Brain microvascular endothelial cell (primary cell): Measurements from ENCODE around the gene SEC23A.
"Not testable (repeated sequence)": the region's sequence is repeated elsewhere in the genome, so short reads cannot be mapped to it uniquely, and the experiment has no call there.

Experiments
- DNase-seq: peaks from one replicate; pipeline ENCODE4 v3.0.0-alpha.2; 2020
- H3K27ac ChIP-seq: fragments of 250-450 bp; sonication (Bioruptor Pico); 2 replicates; pipeline ENCODE4 v1.5.1; 2020; ENCODE audit warnings: mild to moderate bottlenecking, moderate library complexity
- H3K27me3 ChIP-seq: fragments of 250-450 bp; sonication (Bioruptor Pico); replicated peaks from 2 replicates; pipeline ENCODE4 v1.5.1; 2020; ENCODE audit warnings: mild to moderate bottlenecking
- H3K36me3 ChIP-seq: fragments of 250-450 bp; sonication (Bioruptor Pico); replicated peaks from 2 replicates; pipeline ENCODE4 v1.5.1; 2020; ENCODE audit warnings: mild to moderate bottlenecking
- H3K4me3 ChIP-seq: 2 replicates; pipeline ENCODE4 v1.5.1; 2011; ENCODE audit warnings: low read depth, mild to moderate bottlenecking, control low read depth, low read length, moderate library complexity
- CTCF ChIP-seq: IDR thresholded peaks from 2 replicates; pipeline ENCODE4 v1.5.1; 2011; ENCODE audit warnings: low read depth, mild to moderate bottlenecking, moderate library complexity, low read length, control low read depth, inconsistent platforms; ENCODE audit errors: missing control alignments
- in situ Hi-C: cut with HindIII; loops from 2 replicates; pipeline ENCODE4 v1.10.0; 2017; ENCODE audit warnings: low sequenced_read_pairs, low pct_ligation_motif_present

The SEC23A gene

GRCh38 chr14:39107591-39107996 lies 4.6 kb upstream of the SEC23A start:
- no peak overlapping the region for H3K4me3 ChIP-seq
- in situ Hi-C loops = no loop called here
- DNase-seq = no peak
- H3K27ac ChIP-seq = no peak overlapping the region
- peak; percentile 49 for TF ChIP-seq CTCF
- no peaks in the 10 kb centered on the region for H3K36me3 ChIP-seq
- no peaks in the 10 kb centered on the region for H3K27me3 ChIP-seq

- H3K27me3 ChIP-seq, H3K36me3 ChIP-seq, DNase-seq, in situ Hi-C loops: not testable (repeated sequence)
- Histone ChIP-seq H3K4me3 (peak overlapping the region; percentile 74), H3K27ac (peak overlapping the region; percentile 94)
These were observed 1.2 kb upstream of the SEC23A start for GRCh38 chr14:39104078-39104801.

- no peak for TF ChIP-seq CTCF
- peak; percentile 31 for DNase-seq
- H3K27me3 ChIP-seq = no peaks in the 10 kb centered on the region
- in situ Hi-C loops = no loop called here
- peak overlapping the region; percentile 94 for H3K27ac ChIP-seq
- H3K4me3 ChIP-seq = peak overlapping the region; percentile 74
- peaks cover 2% of the 10 kb centered on the region for H3K36me3 ChIP-seq
These were observed 618 bp downstream of the SEC23A start for GRCh38 chr14:39102265-39102968.

- no peak overlapping the region for H3K4me3 ChIP-seq
- no peak for DNase-seq
- in situ Hi-C loops = no loop called here
- no peaks in the 10 kb centered on the region for H3K27me3 ChIP-seq
- no peak overlapping the region for H3K27ac ChIP-seq
- peaks cover 15% of the 10 kb centered on the region for H3K36me3 ChIP-seq
- no peak for TF ChIP-seq CTCF
These were observed 3.3 kb downstream of the SEC23A start for GRCh38 chr14:39099748-39100147.

- peaks cover 19% of the 10 kb centered on the region for H3K36me3 ChIP-seq
- H3K4me3 ChIP-seq, DNase-seq, in situ Hi-C loops, H3K27me3 ChIP-seq, H3K27ac ChIP-seq: not testable (repeated sequence)
These were observed 3.8 kb downstream of the SEC23A start for GRCh38 chr14:39099215-39099614.

GRCh38 chr14:39097159-39097558 lies 5.9 kb downstream of the SEC23A start:
- DNase-seq = peak; percentile 44
- H3K36me3 ChIP-seq = peaks cover 33% of the 10 kb centered on the region
- in situ Hi-C loops = no loop called here
- TF ChIP-seq CTCF = no peak
- H3K27ac ChIP-seq = no peak overlapping the region
- no peaks in the 10 kb centered on the region for H3K27me3 ChIP-seq
- no peak overlapping the region for H3K4me3 ChIP-seq

- Histone ChIP-seq H3K27ac (no peak overlapping the region), H3K36me3 (peaks cover 53% of the 10 kb centered on the region), H3K4me3 (no peak overlapping the region), H3K27me3 (no peaks in the 10 kb centered on the region)
- in situ Hi-C loops = no loop called here
- DNase-seq = no peak
- TF ChIP-seq CTCF = no peak
These were observed 8.5 kb downstream of the SEC23A start for GRCh38 chr14:39094515-39094914.
